Kidney tubule cell (primary cell): Measurements from ENCODE around the gene CLIC3.

ENCODE experiments used
- DNase-seq: peaks from one replicate; pipeline ENCODE4 v3.0.0-alpha.2; 2018; ENCODE audit warnings: low spot score

CLIC3 gene

GRCh38 chr9:136980669-136981478 lies 15.5 kb downstream of the CLIC3 start:
- DNase-seq, result no peak

GRCh38 chr9:136979769-136980587 lies 16.4 kb downstream of the CLIC3 start:
- no peak for DNase-seq

- DNase-seq, result no peak
Measured at GRCh38 chr9:136978865-136979544, 17.4 kb downstream of the CLIC3 start.

GRCh38 chr9:136978073-136978864 lies 18.1 kb downstream of the CLIC3 start:
- peak; percentile 22 for DNase-seq

- no peak for DNase-seq
Measured at GRCh38 chr9:136977649-136978072, 18.7 kb downstream of the CLIC3 start.

GRCh38 chr9:136977223-136977622 lies 19.1 kb downstream of the CLIC3 start, which contains the start of gene PTGDS:
Gene PTGDS (plus strand): TSS chr9:136977504. CDS start chr9:136977579, 75 bp downstream.
- no peak for DNase-seq

- no peak for DNase-seq
Measured at GRCh38 chr9:136975644-136976043, 20.7 kb downstream of the CLIC3 start.

GRCh38 chr9:136974817-136975535 lies 21.4 kb downstream of the CLIC3 start:
- DNase-seq, result peak; percentile 29

GRCh38 chr9:136973618-136974617 lies 22.4 kb downstream of the CLIC3 start:
- no peak for DNase-seq

GRCh38 chr9:136972743-136973142 lies 23.6 kb downstream of the CLIC3 start:
- DNase-seq, result no peak

GRCh38 chr9:136972335-136972734 lies 24.0 kb downstream of the CLIC3 start:
- no peak for DNase-seq

- DNase-seq, result no peak
Measured at GRCh38 chr9:136971746-136972145, 24.6 kb downstream of the CLIC3 start.

GRCh38 chr9:136970361-136970760 lies 26.0 kb downstream of the CLIC3 start:
- DNase-seq, result no peak

- no peak for DNase-seq
Measured at GRCh38 chr9:136969774-136970173, 26.6 kb downstream of the CLIC3 start.

GRCh38 chr9:136969150-136969549 lies 27.2 kb downstream of the CLIC3 start:
- DNase-seq, result no peak

GRCh38 chr9:136968333-136969127 lies 27.8 kb downstream of the CLIC3 start:
- no peak for DNase-seq

GRCh38 chr9:136965771-136966484 lies 30.4 kb downstream of the CLIC3 start:
- no peak for DNase-seq

- DNase-seq, result no peak
Measured at GRCh38 chr9:136964833-136965422, 31.4 kb downstream of the CLIC3 start.
